Measurements from ENCODE around the gene ANKFY1.
"Not testable (repeated sequence)": the region's sequence is repeated elsewhere in the genome, so short reads cannot be mapped to it uniquely, and the experiment has no call there.

ANKFY1 gene

GRCh38 chr17:4219241-4219640 is 44.5 kb downstream of the ANKFY1 start:
- no peak for DNase-seq (ENCODE audit: low read depth)

- DNase-seq (ENCODE audit: low read depth) = no peak
Measured at GRCh38 chr17:4215882-4216570, 47.8 kb downstream of the ANKFY1 start.

GRCh38 chr17:4214157-4214556 is 49.6 kb downstream of the ANKFY1 start:
- DNase-seq (ENCODE audit: low read depth) = no peak

- no peak for DNase-seq (ENCODE audit: low read depth)
Measured at GRCh38 chr17:4209611-4210010, 54.2 kb downstream of the ANKFY1 start.

DNA sequence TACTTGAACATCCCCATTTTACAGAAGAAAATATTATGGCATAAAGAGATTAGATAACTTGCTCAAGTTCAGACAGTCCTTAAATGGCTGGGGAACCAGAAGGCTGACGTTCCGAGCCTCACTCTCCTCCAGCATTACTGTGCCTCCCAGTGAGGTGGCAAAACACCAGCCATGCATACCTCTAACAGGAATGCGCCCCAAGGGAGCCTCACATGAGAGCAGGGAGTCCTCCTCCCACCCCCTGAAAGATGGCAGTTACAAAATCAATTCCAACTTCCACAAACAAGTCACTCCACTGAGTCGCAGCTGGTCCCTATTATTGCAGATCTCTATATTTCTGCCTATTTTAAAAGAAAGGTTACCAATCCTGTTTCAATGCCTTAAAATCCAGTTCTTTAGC is 55.5 kb downstream of the ANKFY1 start:
- no peak for DNase-seq (ENCODE audit: low read depth)

DNA sequence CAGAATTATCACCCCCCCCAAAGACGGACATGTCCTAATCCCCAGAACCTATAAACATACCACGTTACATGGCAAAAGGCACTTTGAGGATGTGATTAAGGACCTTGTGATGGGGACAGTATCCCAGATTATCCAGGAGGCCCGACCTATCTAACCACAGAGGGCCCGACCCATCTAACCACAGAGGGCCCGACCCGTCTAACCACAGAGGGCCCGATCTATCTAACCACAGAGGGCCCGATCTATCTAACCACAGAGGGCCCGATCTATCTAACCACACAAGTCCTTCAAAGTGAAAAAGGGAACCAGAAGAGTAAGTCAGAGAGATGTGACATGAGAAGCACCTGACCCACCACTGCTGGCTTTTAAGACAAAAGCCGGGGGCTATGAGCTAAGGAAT is 56.8 kb downstream of the ANKFY1 start:
- DNase-seq (ENCODE audit: low read depth) = no peak

DNA sequence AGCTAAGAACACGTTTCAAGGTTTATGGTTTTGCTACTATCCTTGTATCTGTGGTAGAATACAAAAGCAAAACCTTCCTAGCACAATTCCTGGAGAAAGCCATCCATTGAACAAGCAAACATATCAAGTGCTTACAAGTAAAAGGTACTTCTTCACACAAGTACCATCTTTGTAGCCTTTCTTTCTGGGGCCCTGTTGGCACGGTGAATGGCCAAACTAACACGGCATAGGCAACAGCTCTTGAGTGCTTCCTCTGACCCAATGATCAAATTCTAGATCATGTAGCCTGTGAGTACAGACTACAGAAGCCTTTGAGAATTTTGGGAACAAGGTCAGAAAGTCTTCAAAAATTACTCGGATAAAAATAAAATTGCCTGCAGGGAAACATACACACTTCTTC is 57.9 kb downstream of the ANKFY1 start:
- no peak for DNase-seq (ENCODE audit: low read depth)

GRCh38 chr17:4204710-4205173 is 59.0 kb downstream of the ANKFY1 start:
- no peak for DNase-seq (ENCODE audit: low read depth)

DNA sequence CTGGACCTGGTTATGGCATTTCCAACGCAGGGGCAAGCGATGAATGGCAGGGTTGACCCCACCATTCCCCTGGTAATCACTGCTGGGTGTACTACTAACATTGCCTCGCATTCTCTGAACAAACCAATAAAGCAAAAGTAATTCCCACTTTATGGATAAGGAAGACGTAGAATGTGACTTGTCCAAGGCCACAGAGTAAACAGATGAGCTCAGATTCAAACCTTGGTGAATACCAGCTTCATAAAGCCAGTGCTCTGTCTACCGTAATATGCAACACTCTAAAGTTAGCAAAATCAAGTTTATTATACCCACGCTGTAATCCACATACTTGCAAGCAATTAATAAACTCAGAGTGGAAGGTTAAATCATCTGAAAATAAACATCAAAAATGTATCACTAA is 59.6 kb downstream of the ANKFY1 start:
- no peak for DNase-seq (ENCODE audit: low read depth)

DNA sequence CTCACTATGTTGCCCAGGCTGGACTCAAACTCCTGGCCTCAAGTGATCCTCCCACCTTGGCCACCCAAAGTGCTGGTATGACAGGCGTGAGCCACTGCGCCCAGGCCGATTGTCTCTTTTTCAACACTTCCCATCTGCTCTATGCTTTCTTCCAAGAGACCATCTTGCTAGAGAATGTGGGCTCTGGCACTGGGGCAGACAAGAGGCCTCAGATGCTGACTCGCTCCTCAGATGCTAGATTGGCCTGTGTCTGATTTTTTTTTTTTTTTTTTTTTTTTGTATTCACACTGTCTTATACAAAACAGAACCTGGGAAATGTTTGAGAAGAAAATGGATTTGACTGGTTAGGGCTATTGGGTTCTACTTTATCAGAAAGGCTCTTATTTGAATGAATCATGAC is 62.6 kb downstream of the ANKFY1 start:
- no peak for DNase-seq (ENCODE audit: low read depth)

DNA sequence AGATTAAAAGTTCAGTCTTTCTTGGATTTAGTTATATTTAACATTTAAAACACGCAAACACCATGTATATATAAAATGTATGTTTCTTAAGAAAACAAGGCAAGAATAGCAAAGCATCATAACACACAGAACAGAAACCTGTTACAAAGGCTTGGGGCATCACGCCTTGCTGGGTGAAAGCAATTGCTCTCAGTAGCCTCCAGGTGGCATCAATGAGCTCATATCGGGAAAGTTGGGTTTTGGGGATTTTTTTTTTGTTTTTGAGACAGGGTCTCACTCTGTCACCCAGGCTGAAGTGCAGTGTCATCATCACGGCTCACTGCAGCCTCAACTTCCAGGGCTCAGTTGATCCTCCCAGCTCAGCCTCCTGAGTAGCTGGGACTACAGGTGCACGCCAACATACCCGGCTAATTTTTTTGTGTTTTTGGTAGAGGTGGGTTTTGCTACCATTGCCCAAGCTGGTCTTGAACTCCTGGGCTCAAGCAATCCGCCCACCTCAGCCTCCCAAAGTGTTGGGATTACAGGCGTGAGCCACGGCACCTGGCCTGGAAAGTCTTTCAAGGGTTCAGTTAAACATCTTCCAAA is 63.9 kb downstream of the ANKFY1 start:
- DNase-seq (ENCODE audit: low read depth) = no peak

GRCh38 chr17:4198995-4199394 is 64.8 kb downstream of the ANKFY1 start:
- DNase-seq (ENCODE audit: low read depth) = no peak

DNA sequence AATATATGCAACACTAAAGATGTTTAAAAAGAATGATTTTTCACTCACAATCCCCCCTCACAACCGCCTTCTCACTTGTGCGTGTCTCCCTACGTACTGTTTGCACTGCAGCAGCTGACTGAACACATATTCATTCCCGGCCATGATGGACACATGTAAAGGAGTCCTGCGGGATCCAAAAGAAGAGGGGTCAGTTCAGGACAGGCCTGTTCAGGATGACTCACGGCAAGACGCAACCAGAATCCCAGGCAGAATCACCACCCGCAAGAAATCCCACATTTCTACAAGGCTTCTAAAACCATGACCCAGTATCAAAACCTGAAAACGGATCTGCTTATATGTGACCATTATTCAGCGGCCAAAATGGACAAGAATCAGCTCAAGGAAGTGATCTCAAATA is 68.5 kb downstream of the ANKFY1 start:
- no peak for DNase-seq (ENCODE audit: low read depth)

DNA sequence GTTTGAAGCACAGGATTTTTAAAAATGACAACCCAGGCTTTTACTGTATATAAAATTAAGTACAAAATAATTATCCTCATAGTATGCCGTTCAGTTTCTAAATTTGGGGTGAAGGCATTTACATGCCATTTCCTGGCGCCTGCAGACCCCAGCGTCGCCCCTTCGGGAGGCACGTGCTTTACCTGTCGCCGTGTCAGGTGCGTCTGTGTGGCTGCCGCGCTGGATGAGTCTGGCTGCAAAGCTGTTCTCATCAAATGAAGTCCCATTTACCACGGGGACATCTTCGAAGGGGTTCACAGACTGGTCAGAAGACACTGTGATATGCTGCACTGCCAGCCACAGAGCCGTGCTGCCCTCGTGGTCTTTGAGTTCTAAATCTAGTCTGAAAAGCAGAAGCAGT is 69.0 kb downstream of the ANKFY1 start:
- no peak for DNase-seq (ENCODE audit: low read depth)

GRCh38 chr17:4190791-4191190 is 73.0 kb downstream of the ANKFY1 start:
- DNase-seq (ENCODE audit: low read depth) = not testable (repeated sequence)

- no peak for DNase-seq (ENCODE audit: low read depth)
Measured at GRCh38 chr17:4189280-4189679, 74.5 kb downstream of the ANKFY1 start.

DNA sequence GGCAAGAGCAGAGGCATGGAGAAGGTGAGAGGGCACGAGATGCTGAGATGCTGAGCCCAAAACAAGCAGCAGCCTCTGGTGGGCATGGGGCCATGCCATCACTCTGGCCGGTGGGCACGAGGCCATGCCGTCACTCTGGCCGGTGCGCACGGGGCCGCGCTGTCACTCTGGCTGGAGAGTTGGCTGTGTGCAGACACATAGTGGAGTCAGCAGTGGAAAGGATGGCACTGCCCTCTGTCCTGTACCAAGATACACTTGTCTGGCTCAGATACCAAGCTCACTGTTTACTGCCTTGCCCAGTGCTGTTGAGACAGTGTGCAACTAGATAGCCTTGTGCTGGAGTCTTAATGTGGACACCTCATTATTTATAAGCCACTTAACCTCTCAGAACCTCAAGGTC is 75.7 kb downstream of the ANKFY1 start:
- DNase-seq (ENCODE audit: low read depth) = no peak

GRCh38 chr17:4187076-4187475 is 76.7 kb downstream of the ANKFY1 start:
- no peak for DNase-seq (ENCODE audit: low read depth)

GRCh38 chr17:4186357-4186881 is 77.4 kb downstream of the ANKFY1 start:
- no peak for DNase-seq (ENCODE audit: low read depth)

- no peak for DNase-seq (ENCODE audit: low read depth)
Measured at GRCh38 chr17:4185656-4186055, 78.1 kb downstream of the ANKFY1 start.

GRCh38 chr17:4184811-4185210 is 79.0 kb downstream of the ANKFY1 start:
- no peak for DNase-seq (ENCODE audit: low read depth)

GRCh38 chr17:4182043-4182442 is 81.7 kb downstream of the ANKFY1 start:
- DNase-seq (ENCODE audit: low read depth) = no peak

DNA sequence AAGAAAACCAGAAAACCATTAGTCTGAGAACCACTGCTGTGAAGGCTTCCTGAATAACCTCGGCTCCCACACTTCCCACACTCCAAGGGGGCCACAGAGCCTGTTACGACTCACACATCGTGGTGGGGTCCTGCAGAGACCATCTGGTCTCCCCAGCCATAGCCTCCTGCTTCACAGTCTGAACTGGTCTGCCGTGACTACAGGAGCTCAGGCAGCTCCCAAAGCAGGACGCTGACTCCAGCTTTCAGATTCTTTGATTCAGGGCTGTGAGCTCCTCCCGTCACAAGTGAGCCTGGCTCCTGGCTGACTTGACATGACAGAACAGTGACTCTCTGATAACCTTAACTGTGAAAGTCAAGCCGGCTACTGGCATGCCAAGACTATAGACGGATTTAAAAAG is 83.0 kb downstream of the ANKFY1 start:
- no peak for DNase-seq (ENCODE audit: low read depth)

- DNase-seq (ENCODE audit: low read depth) = no peak
Measured at GRCh38 chr17:4179071-4179470, 84.7 kb downstream of the ANKFY1 start.
